ENCODE data around the gene CS. TPM values are rescaled to one million over a fixed set of nuclear protein-coding genes. Genes with fewer than 3 reads are reported as not detected.

Gene CS
- total RNA-seq, 3 donors from 2014 or later (not counting 1 experiment from before 2014, with no cell fraction given): 185 to 190 (median 188) TPM

DNA sequence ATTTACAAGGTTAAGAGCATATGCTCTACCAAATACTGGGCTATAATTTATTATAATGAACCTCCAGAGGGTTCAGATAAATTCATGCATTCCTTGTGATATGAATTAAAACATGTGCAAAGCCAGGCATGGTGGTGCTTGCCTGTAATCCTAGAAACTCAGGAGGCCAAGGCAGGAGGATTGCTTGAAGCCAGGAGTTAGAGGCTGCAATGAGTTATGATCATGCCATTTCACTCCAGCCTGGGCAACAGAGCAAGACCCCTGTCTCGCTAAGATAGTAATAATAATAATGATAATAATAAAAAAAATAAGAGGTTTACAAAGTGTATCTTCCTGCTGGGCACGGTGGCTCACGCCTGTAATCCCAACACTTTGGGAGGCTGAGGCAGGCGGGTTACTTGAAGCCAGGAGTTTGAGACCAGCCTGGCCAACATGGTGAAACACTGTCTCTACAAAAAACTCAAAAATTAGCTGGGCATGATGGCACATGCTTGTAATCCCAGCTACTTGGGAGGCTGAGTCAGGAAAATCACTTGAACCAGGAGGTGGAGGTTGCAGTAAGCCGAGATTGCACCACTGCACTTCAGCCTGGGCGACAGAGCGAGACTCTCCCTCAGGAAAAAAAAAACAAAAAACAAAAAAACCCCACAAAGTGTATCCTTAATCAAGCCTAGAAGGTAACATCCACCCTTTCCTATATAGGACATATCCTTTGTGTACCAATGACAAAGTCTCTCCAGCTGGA is 7.3 kb upstream of the CS start:
- Histone ChIP-seq H3K27me3 (ENCODE audit: control insufficient read depth, insufficient read depth, low read length) (no peaks in the 10 kb centered on the region), H3K27ac (ENCODE audit: low read length) (no peak overlapping the region), H3K4me3 (ENCODE audit: low read length) (no peak overlapping the region), H3K36me3 (ENCODE audit: control insufficient read depth, insufficient read depth, low read length) (peaks cover 38% of the 10 kb centered on the region), H3K4me1 (ENCODE audit: control insufficient read depth, insufficient read depth, low read length) (no peaks in the 10 kb centered on the region), H3K9me3 (ENCODE audit: control insufficient read depth, insufficient read depth, low read length) (no peaks in the 10 kb centered on the region)
- DNase-seq (no peak), ATAC-seq (no peak)
- H3K4me1 Mint-ChIP-seq: peaks cover under 1% of the 10 kb centered on the region in 2 donors
- WGBS (ENCODE audit: insufficient coverage): 99% methylated on average over 6 of the region's 7 CpGs
- H3K4me3 Mint-ChIP-seq: no peak overlapping the region
- H3K27ac Mint-ChIP-seq: no peak overlapping the region
- TF ChIP-seq, protein P1, sequence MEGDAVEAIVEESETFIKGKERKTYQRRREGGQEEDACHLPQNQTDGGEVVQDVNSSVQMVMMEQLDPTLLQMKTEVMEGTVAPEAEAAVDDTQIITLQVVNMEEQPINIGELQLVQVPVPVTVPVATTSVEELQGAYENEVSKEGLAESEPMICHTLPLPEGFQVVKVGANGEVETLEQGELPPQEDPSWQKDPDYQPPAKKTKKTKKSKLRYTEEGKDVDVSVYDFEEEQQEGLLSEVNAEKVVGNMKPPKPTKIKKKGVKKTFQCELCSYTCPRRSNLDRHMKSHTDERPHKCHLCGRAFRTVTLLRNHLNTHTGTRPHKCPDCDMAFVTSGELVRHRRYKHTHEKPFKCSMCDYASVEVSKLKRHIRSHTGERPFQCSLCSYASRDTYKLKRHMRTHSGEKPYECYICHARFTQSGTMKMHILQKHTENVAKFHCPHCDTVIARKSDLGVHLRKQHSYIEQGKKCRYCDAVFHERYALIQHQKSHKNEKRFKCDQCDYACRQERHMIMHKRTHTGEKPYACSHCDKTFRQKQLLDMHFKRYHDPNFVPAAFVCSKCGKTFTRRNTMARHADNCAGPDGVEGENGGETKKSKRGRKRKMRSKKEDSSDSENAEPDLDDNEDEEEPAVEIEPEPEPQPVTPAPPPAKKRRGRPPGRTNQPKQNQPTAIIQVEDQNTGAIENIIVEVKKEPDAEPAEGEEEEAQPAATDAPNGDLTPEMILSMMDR (IDR thresholded peaks at IDR 0.05): no peak
- no peaks in the 10 kb centered on the region for H3K9me3 Mint-ChIP-seq
- intact Hi-C loops (cut with micrococcal nuclease): no loop called here
- H3K27me3 Mint-ChIP-seq (ENCODE audit: low read depth in 2 of 2): no peaks in the 10 kb centered on the region
- no peaks in the 10 kb centered on the region for H3K36me3 Mint-ChIP-seq

DNA sequence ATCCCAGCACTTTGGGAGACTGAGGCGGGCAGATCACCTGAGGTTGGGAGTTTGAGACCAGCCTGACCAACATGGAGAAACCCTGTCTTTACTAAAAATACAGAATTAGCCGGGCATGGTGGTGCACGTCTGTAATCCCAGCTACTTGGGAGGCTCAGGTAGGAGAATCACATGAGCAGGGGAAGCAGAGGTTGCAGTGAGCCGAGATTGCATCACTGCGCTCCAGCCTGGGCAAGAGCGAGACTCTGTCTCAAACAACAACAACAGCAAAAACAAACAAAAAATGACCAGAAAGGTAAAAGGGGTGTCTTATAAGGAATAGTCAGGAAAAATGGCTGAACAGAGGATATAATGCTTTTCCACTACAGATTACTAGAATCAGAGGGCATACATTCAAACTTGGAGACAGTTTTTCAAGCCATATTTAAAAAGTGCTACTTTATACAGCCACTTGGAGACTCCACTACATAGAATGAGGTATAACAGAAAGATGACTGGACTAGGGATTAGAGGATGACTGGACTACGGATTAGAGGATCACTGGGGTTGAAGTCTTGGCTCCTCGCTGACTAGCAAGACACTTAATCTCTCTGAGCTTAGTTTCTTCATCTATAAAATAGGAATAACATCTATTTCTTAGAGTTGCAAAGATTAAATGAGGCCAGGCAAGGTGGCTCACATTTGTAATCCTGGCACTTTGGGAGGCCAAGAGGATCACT is 4.9 kb upstream of the CS start:
- peak overlapping the region in 1 of 2 donors; percentile 27 for H3K27ac Mint-ChIP-seq

DNA sequence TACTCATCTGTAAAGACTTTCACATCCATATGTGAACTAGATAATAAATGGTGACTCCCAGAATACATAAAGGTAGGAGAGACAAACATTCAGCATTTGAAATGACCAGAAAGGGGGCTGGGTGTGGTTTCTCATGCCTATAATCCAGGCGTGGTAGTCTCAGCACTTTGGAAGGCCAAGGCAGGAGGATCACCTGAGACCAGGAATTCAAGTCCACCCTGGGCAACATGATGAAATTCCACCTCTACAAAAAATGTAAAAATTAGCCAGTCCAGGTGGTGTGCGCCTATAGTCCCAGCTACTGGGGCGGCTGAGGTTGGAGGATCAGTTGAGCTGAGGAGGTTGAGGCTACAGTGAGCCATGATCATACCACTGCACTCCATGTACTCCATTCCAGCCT is 4.1 kb upstream of the CS start:
- H3K4me1 ChIP-seq (ENCODE audit: control insufficient read depth, insufficient read depth, low read length): peaks cover 20% of the 10 kb centered on the region
- no peak for ATAC-seq
- no peak for DNase-seq
- no peaks in the 10 kb centered on the region for H3K9me3 ChIP-seq (ENCODE audit: control insufficient read depth, insufficient read depth, low read length)
- H3K9me3 Mint-ChIP-seq: no peaks in the 10 kb centered on the region
- H3K4me1 Mint-ChIP-seq: peaks cover 25 to 26% of the 10 kb centered on the region in 2 donors
- no peak overlapping the region for H3K4me3 ChIP-seq (ENCODE audit: low read length)
- peaks cover 19% of the 10 kb centered on the region for H3K36me3 ChIP-seq (ENCODE audit: control insufficient read depth, insufficient read depth, low read length)
- H3K27ac ChIP-seq (ENCODE audit: low read length): no peak overlapping the region
- TF ChIP-seq, protein P1 (IDR thresholded peaks at IDR 0.05): no peak
- no peaks in the 10 kb centered on the region for H3K27me3 Mint-ChIP-seq (ENCODE audit: low read depth in 2 of 2)
- H3K36me3 Mint-ChIP-seq: no peaks in the 10 kb centered on the region
- intact Hi-C loops (cut with micrococcal nuclease): no loop called here
- no peak overlapping the region for H3K27ac Mint-ChIP-seq
- H3K27me3 ChIP-seq (ENCODE audit: control insufficient read depth, insufficient read depth, low read length): no peaks in the 10 kb centered on the region
- no peak overlapping the region for H3K4me3 Mint-ChIP-seq
- 100% methylated on average over 3 of the region's 3 CpGs for WGBS (ENCODE audit: insufficient coverage)

More for the DNA sequence above, 4.9 kb upstream of the CS start:
- H3K36me3 ChIP-seq (ENCODE audit: control insufficient read depth, insufficient read depth, low read length): peaks cover 24% of the 10 kb centered on the region
- 92% methylated on average over 3 of the region's 8 CpGs for WGBS (ENCODE audit: insufficient coverage)
- no peaks in the 10 kb centered on the region for H3K36me3 Mint-ChIP-seq
- H3K4me1 Mint-ChIP-seq: peaks cover 19 to 20% of the 10 kb centered on the region in 2 donors
- no peaks in the 10 kb centered on the region for H3K27me3 ChIP-seq (ENCODE audit: control insufficient read depth, insufficient read depth, low read length)
- no peak overlapping the region for H3K4me3 Mint-ChIP-seq
- no peak overlapping the region for H3K4me3 ChIP-seq (ENCODE audit: low read length)
- H3K27ac ChIP-seq (ENCODE audit: low read length): no peak overlapping the region
- intact Hi-C loops (cut with micrococcal nuclease): no loop called here
- no peak for ATAC-seq
- no peaks in the 10 kb centered on the region for H3K9me3 ChIP-seq (ENCODE audit: control insufficient read depth, insufficient read depth, low read length)
- H3K27me3 Mint-ChIP-seq (ENCODE audit: low read depth in 2 of 2): no peaks in the 10 kb centered on the region
- H3K9me3 Mint-ChIP-seq: no peaks in the 10 kb centered on the region
- no peak for DNase-seq
- TF ChIP-seq, protein P1 (IDR thresholded peaks at IDR 0.05): no peak
- peaks cover 16% of the 10 kb centered on the region for H3K4me1 ChIP-seq (ENCODE audit: control insufficient read depth, insufficient read depth, low read length)

All from natural killer cell (primary cell).